ENCODE results near the gene CCDC110. TPM values are rescaled to one million over a fixed set of nuclear protein-coding genes. Genes with fewer than 3 reads are reported as not detected.

The CCDC110 gene
- not detected in 5 replicates for total RNA-seq (2022; extraction: Qiagen RNA extraction; ENCODE audit: low read depth)

DNA sequence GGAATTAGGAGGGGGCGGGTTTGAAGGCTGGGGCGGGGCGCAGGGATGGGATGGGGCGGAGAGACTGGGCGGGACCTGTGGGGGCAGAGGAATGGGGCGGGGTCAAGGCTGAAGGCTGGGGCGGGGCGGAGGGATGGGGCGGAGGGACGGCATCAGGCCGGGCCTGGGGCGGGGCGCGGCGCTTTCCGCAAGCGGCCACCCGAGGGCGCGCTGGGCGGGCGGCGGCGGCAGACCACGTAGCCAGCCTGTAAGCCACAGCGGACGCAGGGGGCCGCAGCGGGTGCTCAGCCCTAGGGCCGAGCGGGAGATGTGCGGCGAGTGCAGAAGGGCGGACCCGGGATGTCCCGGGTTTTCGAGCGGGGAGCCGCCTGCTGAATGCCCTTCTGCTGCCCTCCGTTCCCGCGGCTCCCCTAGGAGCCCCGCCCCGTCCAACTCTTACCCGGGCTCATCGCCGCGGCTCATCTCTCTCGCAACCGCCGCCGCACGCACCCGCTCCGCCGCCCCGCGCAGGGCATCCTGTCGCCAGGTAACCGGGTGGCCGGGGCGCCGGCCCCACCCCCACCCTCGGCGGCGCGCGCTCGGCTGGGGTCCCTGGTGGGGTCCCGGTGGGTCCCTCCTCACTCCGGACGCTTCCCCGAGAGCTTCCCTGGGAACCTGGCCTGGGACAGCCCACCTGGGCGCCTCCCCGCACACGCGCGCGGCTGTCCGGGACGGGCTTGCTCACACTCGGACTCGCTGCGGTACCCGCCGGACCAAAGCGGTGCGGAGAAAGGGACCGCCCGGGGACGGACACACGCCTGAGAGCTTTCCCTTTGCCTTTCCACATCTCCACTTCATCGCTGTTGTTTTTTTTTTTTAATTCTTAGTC is at the start of gene CCDC110:
CCDC110 (minus strand) TSS at position 499 of the 868 bp plus-strand sequence; CDS start at position 449, 50 bp downstream.

GRCh38 chr4:185425647-185426352 is 45.7 kb downstream of the CCDC110 start, which contains the start of gene UFSP2:
TSS of gene UFSP2 (minus strand) at chr4:185425964. CDS start at chr4:185425868, 96 bp downstream.

DNA sequence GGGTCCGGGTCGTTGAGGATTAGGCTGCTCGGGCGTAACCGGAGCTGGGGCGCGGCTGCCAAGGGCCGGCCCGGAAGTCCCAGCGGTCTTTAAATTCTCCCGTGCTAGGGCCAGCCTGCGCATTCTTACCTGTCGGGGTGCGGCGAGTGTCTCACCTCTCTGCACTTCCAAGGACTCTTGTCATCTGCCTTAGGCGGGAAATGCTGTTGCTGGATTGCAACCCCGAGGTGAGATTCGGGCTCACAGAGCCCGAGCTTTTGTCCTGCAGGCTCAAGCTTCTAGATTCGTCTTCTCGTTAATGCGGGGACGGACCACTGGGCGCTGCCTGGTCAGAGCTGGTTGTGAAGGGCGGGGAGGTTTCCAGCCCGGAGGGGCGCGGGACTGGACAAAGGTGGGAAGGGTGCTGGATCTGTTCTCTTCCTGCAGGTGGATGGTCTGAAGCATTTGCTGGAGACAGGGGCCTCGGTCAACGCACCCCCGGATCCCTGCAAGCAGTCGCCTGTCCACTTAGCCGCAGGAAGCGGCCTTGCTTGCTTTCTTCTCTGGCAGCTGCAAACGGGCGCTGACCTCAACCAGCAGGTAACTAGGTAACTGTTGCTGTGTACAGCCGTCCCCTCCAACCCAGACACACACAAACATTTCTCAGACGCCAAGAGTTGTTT is 74.7 kb downstream of the CCDC110 start, which contains the start of gene ANKRD37:
ANKRD37 (plus strand) TSS at position 118 of the 662 bp plus-strand sequence; CDS start at position 201, 83 bp downstream.

GRCh38 chr4:185395238-185395955 is 76.1 kb downstream of the CCDC110 start, which contains the start of gene LRP2BP:
TSS of gene LRP2BP (minus strand) at chr4:185395924. CDS start at chr4:185378186, 17,738 bp downstream.

Other genes with a start within 250 kb of the CCDC110 start
- gene LRP2BP, start 75.8 kb downstream of the CCDC110 start, total RNA-seq (2022; extraction: Qiagen RNA extraction; ENCODE audit: low read depth) = 0.09 to 0.15 TPM (median 0.11 TPM) in 5 replicates
- 2.3 to 3.8 TPM (median 3.6 TPM) in 5 replicates for gene ANKRD37, start 74.9 kb downstream of the CCDC110 start, total RNA-seq (2022; extraction: Qiagen RNA extraction; ENCODE audit: low read depth)
- gene UFSP2, start 45.8 kb downstream of the CCDC110 start, total RNA-seq (2022; extraction: Qiagen RNA extraction; ENCODE audit: low read depth) = 12.6 to 14.7 TPM (median 13.9 TPM) in 5 replicates
- gene PDLIM3, start 63.8 kb upstream of the CCDC110 start, total RNA-seq (2022; extraction: Qiagen RNA extraction; ENCODE audit: low read depth) = 0.10 to 0.32 TPM (median 0.26 TPM) in 5 replicates